GM20000 (cell line): ENCODE measurements around the gene LONP1.

Experiments
- DNase-seq: peaks from one replicate; pipeline ENCODE4 v3.0.0; 2012; ENCODE audit warnings: low spot score
- CTCF ChIP-seq: IDR thresholded peaks from 2 replicates; pipeline ENCODE4 v1.5.1; 2012; ENCODE audit warnings: mild to moderate bottlenecking, control low read depth; ENCODE audit errors: extremely low read depth, missing control alignments

LONP1 gene

GRCh38 chr19:5672708-5673459 lies 47.1 kb downstream of the LONP1 start:
- no peak for TF ChIP-seq CTCF
- no peak for DNase-seq

GRCh38 chr19:5671600-5671999 lies 48.3 kb downstream of the LONP1 start:
- TF ChIP-seq CTCF: no peak
- no peak for DNase-seq

- TF ChIP-seq CTCF: no peak
- no peak for DNase-seq
Observed at GRCh38 chr19:5669212-5669611, 50.7 kb downstream of the LONP1 start.

GRCh38 chr19:5667751-5668271 lies 52.1 kb downstream of the LONP1 start:
- TF ChIP-seq CTCF: no peak
- no peak for DNase-seq

- no peak for DNase-seq
- no peak for TF ChIP-seq CTCF
Observed at GRCh38 chr19:5666921-5667610, 52.9 kb downstream of the LONP1 start.

GRCh38 chr19:5665781-5666513 lies 54.0 kb downstream of the LONP1 start:
- DNase-seq: no peak
- TF ChIP-seq CTCF: no peak

- TF ChIP-seq CTCF: no peak
Observed at GRCh38 chr19:5664515-5664914, 55.4 kb downstream of the LONP1 start.

More at GRCh38 chr19:5664515-5664914, 55.4 kb downstream of the LONP1 start:
- no peak for DNase-seq
